Heart right ventricle (tissue), 16 donors: ENCODE measurements around the gene KCNE1. TPM values are rescaled to one million over a fixed set of nuclear protein-coding genes. Genes with fewer than 3 reads are reported as not detected.

Experiments used
- ATAC-seq, 8 donors: fragments of 200-7000 bp; cut with Tn5 transposase; one replicate each; pipeline ENCODE4 v1.9.1; 2020; ENCODE audit warnings: mild to moderate bottlenecking in 8 of 8, moderate library complexity in 8 of 8, moderate number of reproducible peaks in 1 of 8
- DNase-seq, 2 donors: peaks; one replicate each; pipeline ENCODE4 v3.0.0-alpha.2; 2020
- H3K27ac ChIP-seq, 10 donors: fragments of 200-600 bp; sonication (generic) in 2 of 10; one replicate each; pipeline versions ENCODE4 v1.5.0 to v1.8.0; 2020 to 2022; ENCODE audit warnings: mild to moderate bottlenecking in 3 of 10
- H3K27me3 ChIP-seq, 7 donors: fragments of 200-600 bp; one replicate each; pipeline ENCODE4 v1.8.0; 2021 to 2022; ENCODE audit warnings: mild to moderate bottlenecking in 2 of 7
- H3K36me3 ChIP-seq, 9 donors: fragments of 200-600 bp; sonication (generic) in 1 of 9; one replicate each; pipeline versions ENCODE4 v1.5.0 to v1.8.0; 2020 to 2022; ENCODE audit warnings: mild to moderate bottlenecking in 2 of 9
- H3K4me1 ChIP-seq, 9 donors: fragments of 200-600 bp; sonication (generic) in 1 of 9; one replicate each; pipeline versions ENCODE4 v1.5.0 to v1.8.0; 2020 to 2022; ENCODE audit warnings: mild to moderate bottlenecking in 4 of 9
- H3K4me3 ChIP-seq, 10 donors: fragments of 200-600 bp; sonication (generic) in 2 of 10; one replicate each; pipeline versions ENCODE4 v1.5.0 to v1.8.0; 2020 to 2022; ENCODE audit warnings: mild to moderate bottlenecking in 7 of 10, moderate library complexity in 2 of 10
- H3K9me3 ChIP-seq, 11 donors: fragments of 200-600 bp in 10 of 11; sonication (generic) in 2 of 11; one replicate each; pipeline versions ENCODE4 v1.5.0 to v1.8.0; 2013 to 2022; ENCODE audit warnings: mild to moderate bottlenecking in 2 of 11, control low read depth in 1 of 11, moderate library complexity in 1 of 11
- CTCF ChIP-seq, 9 donors: fragments of 200-600 bp; sonication (generic) in 2 of 9; IDR thresholded peaks; one replicate each; pipeline versions ENCODE4 v1.5.0 to v1.8.0; 2021 to 2022; ENCODE audit warnings: antibody characterized with exemption in 9 of 9, mild to moderate bottlenecking in 5 of 9, moderate library complexity in 1 of 9
- WGBS, 2 donors: extraction: QIAGEN DNeasy Blood & Tissue Kit; methylation state at CpG; one replicate each; pipeline ENCODE4 v1.1.7; 2013; ENCODE audit warnings: inconsistent platforms in 1 of 2; 5-methylcytosine and 5-hydroxymethylcytosine counted together
- intact Hi-C, 10 donors: fragments of 100-400 bp; cut with DNase I; formaldehyde crosslinking; loops; one replicate each; pipeline versions ENCODE4 v1.11.1 to v1.14.2; 2022
- polyA plus RNA-seq, 2 donors: library from polyadenylated mRNA; stranded (reverse); fragments of 200-250 nt; gene quantifications; one replicate each; pipeline ENCODE4 v1.2.3, GENCODE V29; 2013
- total RNA-seq, 10 donors: library from RNA; stranded (reverse); fragmentation: NEBNext Ultra II Directional in 3 of 10; extraction: Animal tissue kit (Norgen Biotek cat#: 25700) in 3 of 10; gene quantifications; one replicate each; pipeline versions ENCODE4 v1.2.1 to v1.2.4, GENCODE V29; 2021 to 2023
- donor health status: Arrhythmogenic right ventricular cardiomyopathy.
- donor health status: ischemic (EF 13 %, LVEDD 7.1; RV severe dilation, severe dysfunction).
- donor health status: healthy with polysubstance abuse.
- donor health status: DM: no; HTN: yes; CAD: no.
- donor health status: DM: no; HTN: no; CAD: no.
- donor health status: ischemic (EF 25% LVEDD 6.9; RV normal size, moderate dysfunction).
- donor health status: ischemic (EF 25% LVEDD 5.7; RV mildly dilated, moderate dysfunction).
- donor health status: healthy.
- donor health status: DM: yes; HTN: yes; CAD: no.
- donor health status: Ischemic cardiomyopathy.
- donor health status: ischemic (EF 35%, LVEDD 5.7; RV mildly dilated, moderate dysfunction).
- donor health status: nonischemic (EF 11% LVEDD 7.7; RV severe dilation, severe dysfunction).
- donor health status: DM: yes; HTN: yes; CAD: no.
- donor health status: PGD.
- donor health status: ischemic (EF 29% LVEDD 5.4; RV normal size, mild dysfunction).
- donor health status: nonischemic (EF 23%, LVEDD 6.1; RV moderate dilation, normal function).

KCNE1 gene
- total and polyA plus RNA-seq, 12 donors = 0.75 to 15.5 (median 7.3) TPM

GRCh38 chr21:34553151-34553952, 41.3 kb upstream of the KCNE1 start:
- ATAC-seq = no peak
- no peak overlapping the region for H3K4me3 ChIP-seq
- H3K4me1 ChIP-seq = peaks cover 0 to 40% (median 11%) of the 10 kb centered on the region in 9 donors
- intact Hi-C loops = no loop called here
- H3K27ac ChIP-seq = peak overlapping the region in 4 of 10 donors; percentile 27 to 56 (median 46)
- no peak for TF ChIP-seq CTCF (IDR thresholded peaks at IDR 0.05)
- H3K9me3 ChIP-seq = no peaks in the 10 kb centered on the region
- no peaks in the 10 kb centered on the region for H3K36me3 ChIP-seq
- no peak for DNase-seq
- 78 to 82% methylated on average over 9 of the region's 9 CpGs for WGBS, 2 donors
- no peaks in the 10 kb centered on the region for H3K27me3 ChIP-seq

- intact Hi-C loops = no loop called here
- 86 to 90% methylated on average over 7 of the region's 7 CpGs for WGBS, 2 donors
- Histone ChIP-seq H3K9me3 (no peaks in the 10 kb centered on the region), H3K27me3 (no peaks in the 10 kb centered on the region), H3K27ac (peak overlapping the region in 4 of 10 donors; percentile 18 to 53 (median 32)), H3K4me3 (no peak overlapping the region), H3K4me1 (peaks cover 0 to 34% (median 11%) of the 10 kb centered on the region in 9 donors), H3K36me3 (no peaks in the 10 kb centered on the region)
- peak in 1 of 8 donors; percentile 28 for ATAC-seq
- DNase-seq = no peak
- TF ChIP-seq CTCF (IDR thresholded peaks at IDR 0.05) = no peak
These were observed 40.5 kb upstream of the KCNE1 start for GRCh38 chr21:34552360-34553098.

- peaks cover 0 to 57% (median 30%) of the 10 kb centered on the region in 9 donors for H3K4me1 ChIP-seq
- WGBS, 2 donors = 79 to 96% methylated on average over 2 of the region's 2 CpGs
- TF ChIP-seq CTCF (IDR thresholded peaks at IDR 0.05) = no peak
- no peak overlapping the region for H3K4me3 ChIP-seq
- ATAC-seq = no peak
- intact Hi-C loops = no loop called here
- no peak for DNase-seq
- no peaks in the 10 kb centered on the region for H3K9me3 ChIP-seq
- H3K27me3 ChIP-seq = no peaks in the 10 kb centered on the region
- H3K36me3 ChIP-seq = no peaks in the 10 kb centered on the region
- no peak overlapping the region for H3K27ac ChIP-seq
These were observed 38.3 kb upstream of the KCNE1 start for GRCh38 chr21:34550182-34550799.

GRCh38 chr21:34548781-34549376, 36.9 kb upstream of the KCNE1 start:
- no peak for ATAC-seq
- Histone ChIP-seq H3K4me3 (no peak overlapping the region), H3K36me3 (no peaks in the 10 kb centered on the region), H3K4me1 (peaks cover 0 to 68% (median 44%) of the 10 kb centered on the region in 9 donors), H3K27me3 (no peaks in the 10 kb centered on the region), H3K9me3 (no peaks in the 10 kb centered on the region), H3K27ac (no peak overlapping the region)
- intact Hi-C loops = no loop called here
- no peak for TF ChIP-seq CTCF (IDR thresholded peaks at IDR 0.05)
- 83 to 84% methylated on average over 11 of the region's 11 CpGs for WGBS, 2 donors
- no peak for DNase-seq
